ENCODE data around the gene MCM7. TPM values are rescaled to one million over a fixed set of nuclear protein-coding genes. Genes with fewer than 3 reads are reported as not detected.
"Not testable (repeated sequence)": the region's sequence is repeated elsewhere in the genome, so short reads cannot be mapped to it uniquely, and the experiment has no call there.

Gene MCM7
- total RNA-seq, 4 donors from 2014 or later, result 30.3 to 72.6 (median 38.7) TPM

GRCh38 chr7:100132126-100132525 lies 30.9 kb upstream of the MCM7 start:
- in situ Hi-C loops (cut with MboI; ENCODE audit: low pct_ligation_motif_present in 1 of 4, low pct_unique_long_range_greater_than_20kb in 1 of 4, low sequenced_read_pairs in 3 of 4), result loop anchor here in 1 of 4 donors (5.0 kb wide), 1 partner anchor 85 kb away; the partner anchor contains the start of gene PVRIG
- no peak for TF ChIP-seq CTCF (IDR thresholded peaks at IDR 0.05)
- no peak for TF ChIP-seq EP300 (IDR thresholded peaks at IDR 0.05; ENCODE audit: low read depth)
- no peak for DNase-seq
- WGBS, 2 donors (ENCODE audit: low coverage in 1 of 2), result 48 to 60% methylated on average over 5 to 7 of the region's 7 CpGs
- H3K4me1 ChIP-seq, result peaks cover 6 to 37% (median 21%) of the 10 kb centered on the region in 4 donors
- H3K36me3 ChIP-seq, result no peaks in the 10 kb centered on the region
- no peak overlapping the region for H3K4me3 ChIP-seq
- no peaks in the 10 kb centered on the region for H3K9me3 ChIP-seq
- H3K27me3 ChIP-seq, result no peaks in the 10 kb centered on the region
- H3K27ac ChIP-seq, result no peak overlapping the region
- intact Hi-C loops (cut with DNase I; ENCODE audit: low total_unique reads), result loop anchor here (5.0 kb wide), 1 partner anchor 90 kb away; no protein-coding TSS in a partner anchor

- peak; percentile 90 for DNase-seq
- 1 to 9% methylated on average over 17 to 24 of the region's 24 CpGs for WGBS, 2 donors (ENCODE audit: low coverage in 1 of 2)
- in situ Hi-C loops (cut with MboI; ENCODE audit: low pct_ligation_motif_present in 1 of 4, low pct_unique_long_range_greater_than_20kb in 1 of 4, low sequenced_read_pairs in 3 of 4), result loop anchor here in 1 of 4 donors (5.0 kb wide), 1 partner anchor 86 kb away; the partner anchor contains the start of gene PVRIG
- H3K4me3 ChIP-seq, result peak overlapping the region in 2 of 4 donors; percentile 17 to 41
- peak; percentile 87 to 96 (median 87) for TF ChIP-seq CTCF (IDR thresholded peaks at IDR 0.05)
- no peak for TF ChIP-seq POLR2A (IDR thresholded peaks at IDR 0.05)
- no peak for TF ChIP-seq POLR2AphosphoS5 (IDR thresholded peaks at IDR 0.05)
- TF ChIP-seq EP300 (IDR thresholded peaks at IDR 0.05; ENCODE audit: low read depth), result no peak
- no peaks in the 10 kb centered on the region for H3K9me3 ChIP-seq
- intact Hi-C loops (cut with DNase I; ENCODE audit: low total_unique reads), result loop anchor here (5.0 kb wide), 1 partner anchor 91 kb away; no protein-coding TSS in a partner anchor
- H3K36me3 ChIP-seq, result no peaks in the 10 kb centered on the region
- peak overlapping the region; percentile 42 to 75 (median 56) for H3K27ac ChIP-seq
- H3K27me3 ChIP-seq, result no peaks in the 10 kb centered on the region
- H3K4me1 ChIP-seq, result peaks cover 6 to 43% (median 25%) of the 10 kb centered on the region in 4 donors
Observed at GRCh38 chr7:100130608-100131453, 29.6 kb upstream of the MCM7 start.

- in situ Hi-C loops (cut with MboI; ENCODE audit: low pct_ligation_motif_present in 1 of 4, low pct_unique_long_range_greater_than_20kb in 1 of 4, low sequenced_read_pairs in 3 of 4), result loop anchor here in 1 of 4 donors (5.0 kb wide), 1 partner anchor 87 kb away; the partner anchor contains the start of gene PVRIG
Observed at GRCh38 chr7:100130220-100130607, 29.0 kb upstream of the MCM7 start.

GRCh38 chr7:100128637-100128963 lies 27.4 kb upstream of the MCM7 start:
- Histone ChIP-seq H3K27ac (peak overlapping the region in 3 of 4 donors; percentile 95 to 96 (median 95)), H3K27me3 (no peaks in the 10 kb centered on the region), H3K4me3 (no peak overlapping the region), H3K36me3 (no peaks in the 10 kb centered on the region), H3K9me3 (no peaks in the 10 kb centered on the region), H3K4me1 (peaks cover 6 to 61% (median 44%) of the 10 kb centered on the region in 4 donors)
- no peak for DNase-seq
- 45% methylated on average over 1 of the region's 1 CpG; no CpG with 5 or more reads in 1 of the 2 donors for WGBS, 2 donors (ENCODE audit: low coverage in 1 of 2)
- intact Hi-C loops (cut with DNase I; ENCODE audit: low total_unique reads), result loop anchor here (2.0 to 5.0 kb wide), 2 partner anchors 41 to 146 kb away; partner anchors contain the start of gene COPS6
- TF ChIP-seq CTCF (IDR thresholded peaks at IDR 0.05) (no peak), EP300 (IDR thresholded peaks at IDR 0.05; ENCODE audit: low read depth) (no peak), POLR2AphosphoS5 (IDR thresholded peaks at IDR 0.05) (no peak), POLR2A (IDR thresholded peaks at IDR 0.05) (no peak)
- in situ Hi-C loops (cut with MboI; ENCODE audit: low pct_ligation_motif_present in 1 of 4, low pct_unique_long_range_greater_than_20kb in 1 of 4, low sequenced_read_pairs in 3 of 4), result no loop called here

More at GRCh38 chr7:100130220-100130607, 29.0 kb upstream of the MCM7 start:
- not testable (repeated sequence) for H3K36me3 ChIP-seq, DNase-seq, H3K9me3 ChIP-seq, H3K4me3 ChIP-seq, H3K27me3 ChIP-seq
- intact Hi-C loops (cut with DNase I; ENCODE audit: low total_unique reads), result loop anchor here (5.0 kb wide), 1 partner anchor 92 kb away; no protein-coding TSS in a partner anchor
- WGBS, 2 donors (ENCODE audit: low coverage in 1 of 2), result 94% methylated on average over 1 of the region's 1 CpG; no CpG with 5 or more reads in 1 of the 2 donors
- peaks cover 6 to 49% (median 32%) of the 10 kb centered on the region in 4 donors for H3K4me1 ChIP-seq
- H3K27ac ChIP-seq, result peak overlapping the region; percentile 42 to 75 (median 56)
